GM21786 (cell line): ENCODE data around the gene LLPH.

Source experiments
- ATAC-seq: cut with Tn5 transposase; IDR thresholded peaks from one replicate; pipeline ENCODE4 v1.9.1; 2021; ENCODE audit not compliant: unreplicated experiment

The LLPH gene

DNA sequence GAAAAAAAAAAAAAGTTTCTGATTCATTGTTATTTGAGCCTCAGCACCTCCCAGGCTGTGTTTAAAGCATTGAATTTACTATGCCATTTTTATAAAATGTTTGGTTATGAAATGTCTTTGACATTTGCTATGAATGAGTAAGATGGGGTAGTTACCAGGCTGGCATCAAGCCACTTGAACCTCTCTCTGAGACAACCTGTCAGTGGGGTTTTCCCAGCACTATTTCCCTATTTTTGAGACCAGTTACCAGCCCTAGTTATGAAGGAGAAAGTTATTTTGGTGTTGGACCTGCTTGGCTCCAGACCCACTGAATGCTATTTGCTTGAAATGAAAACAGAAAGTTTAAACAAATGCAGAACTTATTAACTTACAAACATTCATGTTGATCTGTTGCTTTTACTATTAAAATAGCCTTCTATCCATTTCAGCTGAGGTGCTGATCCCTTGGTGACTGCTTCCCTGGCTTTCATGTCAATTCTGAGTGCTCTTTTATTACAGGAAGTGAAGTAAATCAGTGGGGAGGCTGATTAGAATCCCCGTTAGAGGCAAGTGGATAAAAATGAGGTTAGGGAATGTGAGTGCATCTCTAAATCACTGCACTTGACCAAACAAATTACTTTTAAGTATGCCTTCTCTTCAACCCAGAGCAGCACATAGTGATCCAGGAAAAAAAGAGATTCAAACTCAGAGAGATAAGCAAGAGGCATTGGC lies 37.8 kb downstream of the LLPH start:
- peak; percentile 82 for ATAC-seq

DNA sequence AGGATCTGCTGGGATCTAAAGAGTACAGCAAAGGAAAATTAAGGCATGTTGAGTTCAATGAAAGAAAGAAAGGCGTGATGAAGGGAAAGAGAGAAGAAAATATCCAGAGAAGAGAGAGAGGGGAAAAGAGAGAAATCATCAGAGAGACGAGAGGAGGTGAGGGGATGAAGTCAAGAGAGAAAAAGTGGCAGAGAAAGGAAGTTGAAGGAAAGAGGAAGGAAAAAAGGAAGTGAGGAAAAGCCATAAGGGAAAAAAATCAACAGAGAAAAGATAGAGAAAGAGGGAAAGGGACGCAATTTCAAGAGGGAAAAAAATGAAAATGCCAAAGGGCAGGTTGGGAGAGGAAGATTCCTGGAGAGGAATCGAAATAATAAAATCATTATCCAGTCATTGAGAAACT lies 40.4 kb downstream of the LLPH start:
- ATAC-seq = no peak

GRCh38 chr12:66087365-66087943 lies 43.1 kb downstream of the LLPH start:
- peak; percentile 88 for ATAC-seq

DNA sequence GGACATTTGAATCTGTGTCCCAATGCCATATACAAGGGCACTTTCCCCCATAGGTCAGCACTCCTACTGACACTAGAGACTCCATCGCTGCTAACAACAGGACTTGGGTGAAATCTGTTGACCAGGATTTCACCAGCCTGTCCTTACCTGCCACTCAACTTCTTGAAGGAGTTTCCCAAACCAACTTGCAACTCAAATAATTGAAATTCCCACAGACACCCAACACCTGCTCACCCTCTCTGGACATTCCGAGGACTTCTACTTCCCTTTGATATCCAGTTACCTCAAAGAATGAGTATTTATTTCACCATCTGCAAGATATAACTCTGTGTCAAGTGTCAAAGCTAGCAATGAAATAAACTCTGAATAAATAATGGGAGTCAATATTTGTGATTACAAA lies 44.6 kb downstream of the LLPH start:
- ATAC-seq = no peak

DNA sequence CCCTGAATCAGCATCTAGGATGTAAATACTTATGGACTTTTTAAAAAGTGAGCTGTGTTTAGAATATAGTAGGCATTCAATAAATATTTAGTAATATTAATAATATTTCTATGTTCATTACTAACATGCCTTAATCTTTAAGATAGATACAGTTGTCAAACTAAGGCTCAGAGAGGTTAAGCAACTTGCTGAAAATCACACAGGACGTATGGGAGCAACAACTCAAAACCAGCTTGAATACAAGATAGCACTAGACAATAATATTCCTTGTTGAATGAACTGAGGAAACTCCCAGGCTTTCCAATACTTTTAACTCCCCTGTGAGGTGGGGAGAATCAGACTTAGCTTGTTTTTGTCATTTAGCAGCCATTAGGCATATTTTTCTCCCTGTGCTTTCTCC lies 45.3 kb downstream of the LLPH start:
- no peak for ATAC-seq

- ATAC-seq = no peak
Measured at GRCh38 chr12:66083766-66084165, 46.8 kb downstream of the LLPH start.

DNA sequence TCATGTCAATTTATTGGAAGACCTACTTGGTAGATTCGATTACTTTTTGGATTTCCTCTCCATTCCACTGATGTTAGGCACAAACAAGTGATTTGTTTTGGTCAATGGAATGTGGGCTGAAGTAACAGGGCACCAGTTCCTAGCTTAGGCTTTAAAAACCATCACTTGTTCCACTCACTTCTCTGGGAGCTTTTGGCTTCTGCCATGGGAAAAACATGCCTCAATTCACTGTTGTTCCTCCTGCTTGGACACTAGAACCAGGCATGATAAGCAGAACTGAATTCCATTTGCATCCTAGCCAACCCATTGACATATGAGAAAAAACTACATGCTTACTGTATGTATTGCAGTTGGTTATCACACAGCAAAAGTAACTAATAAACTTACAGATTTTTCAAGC lies 47.8 kb downstream of the LLPH start:
- no peak for ATAC-seq

GRCh38 chr12:66080791-66081190 lies 49.8 kb downstream of the LLPH start:
- no peak for ATAC-seq

DNA sequence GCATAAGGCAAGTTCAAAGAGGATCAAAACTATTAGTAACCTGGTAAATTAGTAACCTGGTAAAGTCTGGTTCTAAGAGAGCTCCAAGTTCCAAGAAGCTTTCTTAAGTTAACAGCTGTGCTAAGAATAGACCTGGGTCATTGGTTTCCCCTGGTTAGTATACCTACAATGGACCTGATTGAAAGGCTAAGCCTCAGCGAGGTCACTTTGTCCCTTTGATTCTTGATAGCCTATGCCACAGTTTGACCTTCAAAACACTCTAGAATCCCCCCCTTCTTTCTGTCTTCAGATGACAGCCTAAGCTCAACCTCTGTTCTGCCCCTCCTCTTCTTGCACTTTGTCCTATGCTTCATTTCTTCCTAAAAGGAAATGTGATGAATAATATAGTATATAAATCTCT lies 53.0 kb downstream of the LLPH start:
- ATAC-seq = no peak

- ATAC-seq = no peak
Measured at GRCh38 chr12:66074561-66074960, 56.0 kb downstream of the LLPH start.

DNA sequence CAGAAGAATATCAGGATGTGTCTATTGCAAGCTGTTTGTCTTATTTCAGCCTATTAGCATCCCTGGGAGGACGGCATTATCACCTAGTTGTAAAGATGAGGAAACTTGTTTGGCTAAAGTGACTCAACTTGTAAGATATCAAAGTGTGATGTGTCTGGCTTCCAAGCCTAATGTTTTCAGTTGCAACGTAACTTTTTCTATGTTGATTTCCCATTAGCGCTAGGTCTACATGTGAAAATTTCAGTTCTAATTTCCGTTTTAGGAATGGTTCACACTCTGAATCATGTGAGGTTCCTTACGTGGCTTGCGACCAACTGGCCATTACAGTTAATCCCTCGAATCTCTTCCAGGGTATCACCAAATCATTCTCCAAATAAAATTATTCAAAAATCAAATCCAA lies 58.0 kb downstream of the LLPH start:
- ATAC-seq = peak; percentile 68

- ATAC-seq = peak; percentile 61
Measured at GRCh38 chr12:66072135-66072534, 58.4 kb downstream of the LLPH start.

DNA sequence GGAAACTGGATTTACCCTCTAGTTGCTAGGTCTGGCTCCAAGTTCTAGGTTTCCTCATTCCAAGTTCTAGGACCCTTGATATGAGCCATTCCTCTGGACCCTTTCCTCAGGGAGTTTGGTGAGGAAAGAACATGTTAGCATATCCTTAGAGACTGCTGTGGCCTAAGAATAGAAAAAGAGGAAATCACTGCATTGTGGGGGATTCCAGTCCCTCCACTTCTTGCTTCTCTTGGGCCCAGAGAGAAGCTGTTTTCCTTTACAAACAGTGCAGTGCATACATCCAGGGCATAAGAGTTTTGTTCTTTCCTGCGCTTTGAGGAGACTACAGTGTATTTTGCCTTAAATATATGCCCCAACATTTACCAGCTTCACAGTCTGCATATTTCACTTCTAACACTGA lies 59.0 kb downstream of the LLPH start:
- no peak for ATAC-seq

DNA sequence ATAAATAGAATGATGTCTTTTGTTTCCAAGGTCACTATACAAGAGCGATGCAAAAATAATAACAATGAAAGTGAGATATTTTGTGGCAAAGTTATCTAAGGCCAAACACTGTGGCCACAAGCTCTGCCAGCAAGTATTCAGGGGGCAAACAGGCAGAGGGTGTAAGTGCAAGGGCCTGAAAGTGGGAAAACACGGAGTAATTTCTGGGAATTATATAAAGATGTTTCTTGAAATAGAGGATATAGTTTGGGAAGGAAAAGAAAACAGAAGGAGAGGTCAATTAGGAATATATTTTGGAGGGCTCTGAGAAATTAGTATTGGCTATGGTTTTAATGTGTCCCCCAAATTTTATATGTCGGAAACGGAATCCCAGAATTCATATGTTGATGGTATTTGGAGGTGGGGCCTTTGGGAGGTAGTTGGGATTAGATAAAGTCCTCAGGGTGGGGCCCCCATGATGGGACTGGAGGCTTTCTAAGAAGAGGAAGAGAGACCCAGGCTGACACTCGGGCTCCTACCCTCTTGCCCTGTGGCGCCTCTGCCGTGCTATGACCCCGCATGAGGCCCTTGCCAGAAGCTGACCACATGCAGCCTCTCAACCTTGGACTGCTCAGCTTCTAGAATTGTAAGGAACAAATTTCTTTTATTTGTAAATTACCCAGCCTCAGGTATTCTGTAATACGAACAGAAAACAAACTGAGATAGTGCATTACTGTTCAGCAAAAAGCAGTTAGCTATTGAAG lies 60.0 kb downstream of the LLPH start:
- no peak for ATAC-seq

GRCh38 chr12:66066929-66067523 lies 63.5 kb downstream of the LLPH start:
- no peak for ATAC-seq
